T1000 (cell line): ENCODE results near the gene UNC5B.
"Not testable (repeated sequence)": the region's sequence is repeated elsewhere in the genome, so short reads cannot be mapped to it uniquely, and the experiment has no call there.

Source experiments
- DNase-seq: peaks from one replicate; lab custom pipeline; 2025; ENCODE audit warnings: mixed read lengths; lab: John Stamatoyannopoulos, UW

UNC5B gene

GRCh38 chr10:71282323-71282680, 69.9 kb downstream of the UNC5B start:
- DNase-seq: no peak

- no peak for DNase-seq
Measured at GRCh38 chr10:71283410-71283809, 71.0 kb downstream of the UNC5B start.

- no peak for DNase-seq
Measured at GRCh38 chr10:71283876-71284275, 71.5 kb downstream of the UNC5B start.

GRCh38 chr10:71284544-71285179, 72.3 kb downstream of the UNC5B start:
- no peak for DNase-seq

GRCh38 chr10:71285180-71285545, 72.8 kb downstream of the UNC5B start:
- DNase-seq: no peak

- DNase-seq: no peak
Measured at GRCh38 chr10:71285986-71286385, 73.6 kb downstream of the UNC5B start.

- DNase-seq: no peak
Measured at GRCh38 chr10:71286521-71287294, 74.3 kb downstream of the UNC5B start.

- no peak for DNase-seq
Measured at GRCh38 chr10:71287456-71287855, 75.1 kb downstream of the UNC5B start.

GRCh38 chr10:71288461-71288860, 76.1 kb downstream of the UNC5B start:
- no peak for DNase-seq

GRCh38 chr10:71289421-71290130, 77.2 kb downstream of the UNC5B start:
- DNase-seq: no peak

- DNase-seq: no peak
Measured at GRCh38 chr10:71290331-71290730, 78.0 kb downstream of the UNC5B start.

- DNase-seq: no peak
Measured at GRCh38 chr10:71290806-71291527, 78.6 kb downstream of the UNC5B start.

- DNase-seq: no peak
Measured at GRCh38 chr10:71291528-71291900, 79.1 kb downstream of the UNC5B start.

- no peak for DNase-seq
Measured at GRCh38 chr10:71292624-71293445, 80.5 kb downstream of the UNC5B start.

GRCh38 chr10:71293446-71294084, 81.2 kb downstream of the UNC5B start:
- DNase-seq: no peak

- DNase-seq: no peak
Measured at GRCh38 chr10:71294091-71294561, 81.8 kb downstream of the UNC5B start.

- no peak for DNase-seq
Measured at GRCh38 chr10:71294856-71295255, 82.5 kb downstream of the UNC5B start.

GRCh38 chr10:71295641-71296040, 83.3 kb downstream of the UNC5B start:
- DNase-seq: no peak

- DNase-seq: no peak
Measured at GRCh38 chr10:71296086-71296485, 83.7 kb downstream of the UNC5B start.

- DNase-seq: not testable (repeated sequence)
Measured at GRCh38 chr10:71296811-71297210, 84.4 kb downstream of the UNC5B start.

- no peak for DNase-seq
Measured at GRCh38 chr10:71297343-71297742, 85.0 kb downstream of the UNC5B start.
